ENCODE results near the gene CLINT1.

Gene CLINT1

GRCh38 chr5:157821405-157821804 is 37.5 kb downstream of the CLINT1 start:
- DNase-seq (ENCODE audit: low read depth in 3 of 3, low spot score in 1 of 3): no peak

GRCh38 chr5:157820593-157821252 is 38.2 kb downstream of the CLINT1 start:
- DNase-seq (ENCODE audit: low read depth in 3 of 3, low spot score in 1 of 3): no peak

- DNase-seq (ENCODE audit: low read depth in 3 of 3, low spot score in 1 of 3): no peak
These were observed 39.3 kb downstream of the CLINT1 start for GRCh38 chr5:157819502-157820115.

GRCh38 chr5:157818368-157818767 is 40.6 kb downstream of the CLINT1 start:
- no peak for DNase-seq (ENCODE audit: low read depth in 3 of 3, low spot score in 1 of 3)

GRCh38 chr5:157817928-157818327 is 41.0 kb downstream of the CLINT1 start:
- no peak for DNase-seq (ENCODE audit: low read depth in 3 of 3, low spot score in 1 of 3)

GRCh38 chr5:157817387-157817702 is 41.6 kb downstream of the CLINT1 start:
- DNase-seq (ENCODE audit: low read depth in 3 of 3, low spot score in 1 of 3): no peak

- DNase-seq (ENCODE audit: low read depth in 3 of 3, low spot score in 1 of 3): no peak
These were observed 42.1 kb downstream of the CLINT1 start for GRCh38 chr5:157816682-157817386.

- no peak for DNase-seq (ENCODE audit: low read depth in 3 of 3, low spot score in 1 of 3)
These were observed 46.9 kb downstream of the CLINT1 start for GRCh38 chr5:157812086-157812485.

GRCh38 chr5:157808043-157808442 is 50.9 kb downstream of the CLINT1 start:
- DNase-seq (ENCODE audit: low read depth in 3 of 3, low spot score in 1 of 3): no peak

GRCh38 chr5:157802736-157803135 is 56.2 kb downstream of the CLINT1 start:
- no peak for DNase-seq (ENCODE audit: low read depth in 3 of 3, low spot score in 1 of 3)

- DNase-seq (ENCODE audit: low read depth in 3 of 3, low spot score in 1 of 3): no peak
These were observed 58.8 kb downstream of the CLINT1 start for GRCh38 chr5:157800137-157800536.

GRCh38 chr5:157799578-157799977 is 59.4 kb downstream of the CLINT1 start:
- DNase-seq (ENCODE audit: low read depth in 3 of 3, low spot score in 1 of 3): no peak

- DNase-seq (ENCODE audit: low read depth in 3 of 3, low spot score in 1 of 3): no peak
These were observed 65.6 kb downstream of the CLINT1 start for GRCh38 chr5:157793301-157793700.

- no peak for DNase-seq (ENCODE audit: low read depth in 3 of 3, low spot score in 1 of 3)
These were observed 73.1 kb downstream of the CLINT1 start for GRCh38 chr5:157785801-157786200.

- DNase-seq (ENCODE audit: low read depth in 3 of 3, low spot score in 1 of 3): no peak
These were observed 79.7 kb downstream of the CLINT1 start for GRCh38 chr5:157779221-157779620.

GRCh38 chr5:157778121-157778805 is 80.7 kb downstream of the CLINT1 start:
- DNase-seq (ENCODE audit: low read depth in 3 of 3, low spot score in 1 of 3): no peak

GRCh38 chr5:157772127-157772526 is 86.8 kb downstream of the CLINT1 start:
- no peak for DNase-seq (ENCODE audit: low read depth in 3 of 3, low spot score in 1 of 3)

GRCh38 chr5:157770665-157771064 is 88.3 kb downstream of the CLINT1 start:
- no peak for DNase-seq (ENCODE audit: low read depth in 3 of 3, low spot score in 1 of 3)

GRCh38 chr5:157767689-157768088 is 91.3 kb downstream of the CLINT1 start:
- no peak for DNase-seq (ENCODE audit: low read depth in 3 of 3, low spot score in 1 of 3)

- DNase-seq (ENCODE audit: low read depth in 3 of 3, low spot score in 1 of 3): no peak
These were observed 92.0 kb downstream of the CLINT1 start for GRCh38 chr5:157766902-157767301.

- no peak for DNase-seq (ENCODE audit: low read depth in 3 of 3, low spot score in 1 of 3)
These were observed 92.5 kb downstream of the CLINT1 start for GRCh38 chr5:157766442-157766841.

GRCh38 chr5:157764531-157764930 is 94.4 kb downstream of the CLINT1 start:
- DNase-seq (ENCODE audit: low read depth in 3 of 3, low spot score in 1 of 3): no peak

Measured in stimulated activated CD4-positive, alpha-beta T cell treated with anti-CD3 and anti-CD28 coated beads, TNF-alpha, amount 100 ng/mL, for 1 hour (primary cell).